ENCODE data around the gene PRR12.

PRR12 gene

DNA sequence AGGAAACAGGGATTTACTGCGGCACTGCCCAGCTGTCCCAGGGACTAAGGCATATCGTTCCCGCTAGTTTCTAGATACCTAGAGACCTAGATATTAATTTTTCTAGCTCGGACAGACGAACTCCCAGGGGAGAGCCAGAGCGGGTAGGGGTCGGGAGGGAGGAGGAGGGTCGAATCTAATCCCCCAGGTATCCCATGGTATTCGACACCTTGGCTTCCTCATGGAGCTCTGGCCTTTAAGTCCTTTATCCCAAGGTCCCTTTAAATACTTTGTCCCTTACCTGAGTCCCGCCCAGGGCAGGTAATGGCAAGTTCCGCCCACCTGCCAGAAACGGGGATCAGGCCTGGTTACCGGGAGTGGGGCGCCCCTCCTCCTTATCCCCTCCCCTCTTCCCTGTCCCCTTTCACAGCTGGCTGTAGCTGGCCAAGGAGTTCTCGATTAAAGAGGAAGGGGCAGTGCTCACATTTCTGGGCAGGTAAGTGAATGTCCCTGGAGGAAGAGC, 9.9 kb upstream of the PRR12 start, which contains the start of gene PRRG2:
Gene PRRG2 (plus strand): TSS at position 310 of the 502 bp plus-strand sequence. CDS start 1,904 bp downstream, outside the sequence.
- TF ChIP-seq POLR2AphosphoS5 (IDR thresholded peaks at IDR 0.05; ENCODE audit: low read depth, low read length): no peak

DNA sequence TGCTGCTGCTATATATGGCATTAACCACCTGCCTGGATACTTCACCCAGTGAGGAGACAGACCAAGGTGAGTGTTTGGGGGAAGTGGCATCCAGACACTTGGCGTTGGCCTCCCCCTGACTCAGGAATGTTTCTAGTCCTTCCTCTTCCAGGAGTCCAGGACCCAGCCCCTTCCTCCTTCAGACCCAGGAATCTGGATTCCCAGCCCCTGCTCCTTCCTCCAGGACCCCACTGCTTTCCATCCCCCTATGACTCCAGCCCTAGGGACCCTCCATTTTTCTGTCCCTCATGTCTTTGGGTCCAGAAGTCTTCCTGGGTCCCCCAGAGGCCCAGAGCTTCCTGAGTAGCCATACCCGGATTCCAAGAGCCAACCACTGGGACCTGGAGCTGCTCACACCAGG, 7.7 kb upstream of the PRR12 start:
- TF ChIP-seq SIN3A (IDR thresholded peaks at IDR 0.05; ENCODE audit: borderline replicate concordance, insufficient read depth, low read length): no peak
- no peak for TF ChIP-seq POLR2AphosphoS5 (IDR thresholded peaks at IDR 0.05; ENCODE audit: low read depth, low read length)
- TF ChIP-seq FOXP2 (optimal IDR thresholded peaks at IDR 0.05; ENCODE audit: borderline replicate concordance, extremely low read depth, extremely low read length, insufficient read depth): no peak
- TF ChIP-seq, protein P1, sequence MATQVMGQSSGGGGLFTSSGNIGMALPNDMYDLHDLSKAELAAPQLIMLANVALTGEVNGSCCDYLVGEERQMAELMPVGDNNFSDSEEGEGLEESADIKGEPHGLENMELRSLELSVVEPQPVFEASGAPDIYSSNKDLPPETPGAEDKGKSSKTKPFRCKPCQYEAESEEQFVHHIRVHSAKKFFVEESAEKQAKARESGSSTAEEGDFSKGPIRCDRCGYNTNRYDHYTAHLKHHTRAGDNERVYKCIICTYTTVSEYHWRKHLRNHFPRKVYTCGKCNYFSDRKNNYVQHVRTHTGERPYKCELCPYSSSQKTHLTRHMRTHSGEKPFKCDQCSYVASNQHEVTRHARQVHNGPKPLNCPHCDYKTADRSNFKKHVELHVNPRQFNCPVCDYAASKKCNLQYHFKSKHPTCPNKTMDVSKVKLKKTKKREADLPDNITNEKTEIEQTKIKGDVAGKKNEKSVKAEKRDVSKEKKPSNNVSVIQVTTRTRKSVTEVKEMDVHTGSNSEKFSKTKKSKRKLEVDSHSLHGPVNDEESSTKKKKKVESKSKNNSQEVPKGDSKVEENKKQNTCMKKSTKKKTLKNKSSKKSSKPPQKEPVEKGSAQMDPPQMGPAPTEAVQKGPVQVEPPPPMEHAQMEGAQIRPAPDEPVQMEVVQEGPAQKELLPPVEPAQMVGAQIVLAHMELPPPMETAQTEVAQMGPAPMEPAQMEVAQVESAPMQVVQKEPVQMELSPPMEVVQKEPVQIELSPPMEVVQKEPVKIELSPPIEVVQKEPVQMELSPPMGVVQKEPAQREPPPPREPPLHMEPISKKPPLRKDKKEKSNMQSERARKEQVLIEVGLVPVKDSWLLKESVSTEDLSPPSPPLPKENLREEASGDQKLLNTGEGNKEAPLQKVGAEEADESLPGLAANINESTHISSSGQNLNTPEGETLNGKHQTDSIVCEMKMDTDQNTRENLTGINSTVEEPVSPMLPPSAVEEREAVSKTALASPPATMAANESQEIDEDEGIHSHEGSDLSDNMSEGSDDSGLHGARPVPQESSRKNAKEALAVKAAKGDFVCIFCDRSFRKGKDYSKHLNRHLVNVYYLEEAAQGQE (IDR thresholded peaks at IDR 0.05; ENCODE audit: insufficient read depth in 1 of 2, low read depth in 2 of 2, low read length in 2 of 2): no peak
- TF ChIP-seq TAF1 (IDR thresholded peaks at IDR 0.05; ENCODE audit: borderline replicate concordance, insufficient read depth, low read length): no peak

DNA sequence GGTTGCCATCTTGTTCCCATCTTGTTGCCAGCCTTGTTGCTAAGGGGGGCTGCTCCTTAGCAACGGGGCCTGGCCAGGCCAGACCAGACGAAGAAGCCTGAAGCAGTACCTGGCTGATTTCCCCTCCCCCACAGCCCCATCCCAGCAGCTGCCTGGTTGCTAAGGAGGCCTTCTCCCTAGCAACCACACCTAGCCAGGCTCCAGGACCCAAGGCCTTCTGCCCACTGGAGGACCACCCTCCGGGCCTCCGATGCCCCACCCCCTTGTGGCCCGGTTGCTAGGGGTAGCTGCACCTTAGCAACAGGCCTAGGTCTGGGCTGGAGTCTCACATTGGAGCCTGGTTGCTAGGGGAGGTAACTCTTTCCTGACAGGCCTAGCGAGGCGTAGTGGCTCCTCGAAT, 6.0 kb upstream of the PRR12 start:
- no peak for TF ChIP-seq FOXP2 (optimal IDR thresholded peaks at IDR 0.05; ENCODE audit: borderline replicate concordance, extremely low read depth, extremely low read length, insufficient read depth)
- TF ChIP-seq, protein P1 (IDR thresholded peaks at IDR 0.05; ENCODE audit: insufficient read depth in 1 of 2, low read depth in 2 of 2, low read length in 2 of 2): no peak
- no peak for TF ChIP-seq POLR2AphosphoS5 (IDR thresholded peaks at IDR 0.05; ENCODE audit: low read depth, low read length)
- no peak for TF ChIP-seq SIN3A (IDR thresholded peaks at IDR 0.05; ENCODE audit: borderline replicate concordance, insufficient read depth, low read length)
- TF ChIP-seq TAF1 (IDR thresholded peaks at IDR 0.05; ENCODE audit: borderline replicate concordance, insufficient read depth, low read length): no peak

DNA sequence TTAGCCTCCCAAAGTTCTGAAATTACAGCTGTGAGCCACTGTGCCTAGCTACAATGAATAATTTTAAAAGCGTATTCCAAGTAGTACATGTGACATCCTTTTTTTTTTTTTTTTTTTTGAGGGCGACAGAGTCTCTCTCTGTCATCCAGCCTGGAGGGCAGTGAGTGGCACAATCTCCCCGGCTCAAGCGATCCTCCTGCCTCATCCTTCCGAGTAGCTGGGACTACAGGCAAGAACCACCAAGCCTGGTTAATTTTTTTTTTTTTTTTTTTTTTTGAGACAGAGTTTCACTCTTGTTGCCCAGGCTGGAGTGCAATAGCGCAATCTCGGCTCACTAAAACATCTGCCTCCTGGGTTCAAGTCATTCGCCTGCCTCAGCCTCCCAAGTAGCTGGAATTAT, 3.8 kb upstream of the PRR12 start:
- TF ChIP-seq SIN3A (IDR thresholded peaks at IDR 0.05; ENCODE audit: borderline replicate concordance, insufficient read depth, low read length): no peak
- no peak for TF ChIP-seq FOXP2 (optimal IDR thresholded peaks at IDR 0.05; ENCODE audit: borderline replicate concordance, extremely low read depth, extremely low read length, insufficient read depth)
- TF ChIP-seq, protein P1 (IDR thresholded peaks at IDR 0.05; ENCODE audit: insufficient read depth in 1 of 2, low read depth in 2 of 2, low read length in 2 of 2): no peak
- no peak for TF ChIP-seq TAF1 (IDR thresholded peaks at IDR 0.05; ENCODE audit: borderline replicate concordance, insufficient read depth, low read length)
- TF ChIP-seq POLR2AphosphoS5 (IDR thresholded peaks at IDR 0.05; ENCODE audit: low read depth, low read length): no peak

DNA sequence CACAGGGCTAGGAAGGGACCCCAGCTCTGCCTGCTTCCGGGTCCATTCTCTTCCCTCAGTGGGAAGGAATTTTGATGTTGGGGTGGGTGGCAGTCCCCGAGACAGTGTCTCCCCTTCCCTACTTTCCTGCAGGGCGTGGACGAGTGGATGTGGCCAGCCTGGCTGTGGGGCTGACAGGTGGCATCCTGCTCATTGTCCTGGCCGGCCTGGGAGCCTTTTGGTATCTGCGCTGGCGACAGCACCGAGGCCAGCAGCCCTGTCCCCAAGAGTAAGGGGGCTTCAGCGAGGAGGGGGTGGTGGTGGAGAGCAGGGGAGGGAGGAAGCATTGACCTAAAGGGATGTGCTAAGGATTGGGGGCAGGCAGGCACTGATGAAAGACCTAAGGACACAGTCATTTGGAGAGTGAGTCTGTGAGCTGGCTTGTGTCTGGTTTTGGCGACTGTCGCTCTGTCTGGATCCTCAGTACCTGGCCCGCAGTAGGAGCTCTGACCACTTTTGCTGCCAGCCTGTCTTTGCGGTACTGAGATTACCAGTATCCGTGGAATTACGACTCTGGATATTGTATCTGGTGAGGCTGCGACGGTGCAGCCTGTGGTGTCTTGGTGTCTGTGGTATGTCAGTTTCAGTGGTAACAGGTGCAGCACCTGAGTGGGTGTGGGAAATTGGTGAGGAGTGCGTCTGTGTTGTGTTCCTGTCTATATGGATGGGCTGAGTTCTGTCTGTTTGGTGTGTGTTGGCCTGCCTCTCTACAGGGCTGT, 2.4 kb upstream of the PRR12 start:
- TF ChIP-seq, protein P1 (IDR thresholded peaks at IDR 0.05; ENCODE audit: insufficient read depth in 1 of 2, low read depth in 2 of 2, low read length in 2 of 2): no peak
- no peak for TF ChIP-seq SIN3A (IDR thresholded peaks at IDR 0.05; ENCODE audit: borderline replicate concordance, insufficient read depth, low read length)
- no peak for TF ChIP-seq TAF1 (IDR thresholded peaks at IDR 0.05; ENCODE audit: borderline replicate concordance, insufficient read depth, low read length)
- TF ChIP-seq POLR2AphosphoS5 (IDR thresholded peaks at IDR 0.05; ENCODE audit: low read depth, low read length): no peak
- no peak for TF ChIP-seq FOXP2 (optimal IDR thresholded peaks at IDR 0.05; ENCODE audit: borderline replicate concordance, extremely low read depth, extremely low read length, insufficient read depth)
